DOHH2 (cell line): ENCODE measurements around the gene F12.

Experiments used
- EZH2phosphoT487 ChIP-seq: fragments of 200-600 bp; sonication (generic); IDR thresholded peaks from 2 replicates; pipeline ENCODE4 v1.6.1; 2017; ENCODE audit warnings: borderline replicate concordance, mild to moderate bottlenecking, antibody characterized with exemption, low read length, moderate library complexity, mixed read lengths
- TF ChIP-seq, protein P1 (sequence below): fragments of 200-600 bp; sonication (generic); IDR thresholded peaks from one replicate; pipeline ENCODE4 v1.5.1; 2014; ENCODE audit warnings: antibody characterized with exemption, mild to moderate bottlenecking, low read depth, low read length; ENCODE audit not compliant: poor library complexity, severe bottlenecking

DNA sequence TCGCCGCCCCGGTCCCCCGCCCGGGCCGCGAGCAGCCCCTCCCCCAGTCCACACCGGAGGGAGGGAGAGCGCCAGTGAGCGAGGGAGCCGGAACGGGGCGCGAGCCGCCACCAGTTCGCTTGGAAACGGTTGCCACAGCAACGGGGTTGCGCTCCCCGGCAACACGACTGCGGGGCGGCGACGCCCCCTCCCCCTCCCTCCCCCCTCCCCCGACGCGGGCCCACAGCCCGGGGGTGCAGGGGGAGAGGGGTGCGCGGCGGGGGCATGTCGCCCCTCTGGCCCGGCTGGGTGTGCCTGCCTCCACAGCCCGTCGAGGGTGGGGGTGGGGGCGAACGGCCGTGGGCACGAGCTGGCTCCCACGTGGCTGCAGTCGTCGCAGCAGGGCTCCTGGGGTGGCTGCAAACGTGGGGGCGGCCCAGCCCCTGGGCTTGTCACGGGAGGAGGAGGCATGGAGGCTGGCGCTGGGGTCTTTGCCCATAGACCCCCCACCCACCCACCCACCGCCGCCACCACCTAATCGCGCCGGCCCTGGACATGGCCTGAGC is 37.8 kb upstream of the F12 start:
- TF ChIP-seq, protein P1, sequence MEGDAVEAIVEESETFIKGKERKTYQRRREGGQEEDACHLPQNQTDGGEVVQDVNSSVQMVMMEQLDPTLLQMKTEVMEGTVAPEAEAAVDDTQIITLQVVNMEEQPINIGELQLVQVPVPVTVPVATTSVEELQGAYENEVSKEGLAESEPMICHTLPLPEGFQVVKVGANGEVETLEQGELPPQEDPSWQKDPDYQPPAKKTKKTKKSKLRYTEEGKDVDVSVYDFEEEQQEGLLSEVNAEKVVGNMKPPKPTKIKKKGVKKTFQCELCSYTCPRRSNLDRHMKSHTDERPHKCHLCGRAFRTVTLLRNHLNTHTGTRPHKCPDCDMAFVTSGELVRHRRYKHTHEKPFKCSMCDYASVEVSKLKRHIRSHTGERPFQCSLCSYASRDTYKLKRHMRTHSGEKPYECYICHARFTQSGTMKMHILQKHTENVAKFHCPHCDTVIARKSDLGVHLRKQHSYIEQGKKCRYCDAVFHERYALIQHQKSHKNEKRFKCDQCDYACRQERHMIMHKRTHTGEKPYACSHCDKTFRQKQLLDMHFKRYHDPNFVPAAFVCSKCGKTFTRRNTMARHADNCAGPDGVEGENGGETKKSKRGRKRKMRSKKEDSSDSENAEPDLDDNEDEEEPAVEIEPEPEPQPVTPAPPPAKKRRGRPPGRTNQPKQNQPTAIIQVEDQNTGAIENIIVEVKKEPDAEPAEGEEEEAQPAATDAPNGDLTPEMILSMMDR, result no peak
- no peak for TF ChIP-seq EZH2phosphoT487
